ENCODE measurements around the gene KIAA0825. TPM values are rescaled to one million over a fixed set of nuclear protein-coding genes. Genes with fewer than 3 reads are reported as not detected.

The KIAA0825 gene
- total and polyA plus RNA-seq, 2 experiments from 2014 or later = 3.0 to 7.0 TPM

DNA sequence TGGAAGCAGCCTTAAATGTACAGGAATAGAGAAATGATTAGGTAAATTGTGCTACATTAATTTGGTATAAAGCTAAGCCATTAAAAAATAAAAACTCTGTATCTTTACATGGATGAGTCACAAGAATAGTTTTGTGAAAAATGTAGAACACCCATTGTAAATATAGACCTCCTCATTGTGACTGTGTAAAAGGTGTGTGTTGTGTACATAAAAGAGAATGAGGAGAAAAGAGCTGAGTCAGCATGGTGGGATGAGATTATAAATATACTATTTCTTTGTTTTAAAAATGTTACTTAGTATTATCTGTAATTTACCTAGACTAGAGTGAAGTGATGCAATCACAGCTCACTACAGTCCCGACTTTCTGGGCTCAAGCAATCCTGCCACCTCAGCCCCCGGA, 250.5 kb downstream of the KIAA0825 start:
- Histone ChIP-seq H3K4me2 (ENCODE audit: unreplicated experiment) (no peak overlapping the region), H3K27ac (no peak overlapping the region), H3K9ac (no peak overlapping the region), H3K4me3 (no peak overlapping the region), H3K36me3 (ENCODE audit: low read depth) (no peaks in the 10 kb centered on the region), H3K9me2 (ENCODE audit: insufficient read depth) (no peaks in the 10 kb centered on the region), H3K9me3 (ENCODE audit: low read depth) (no peaks in the 10 kb centered on the region), H3K27me3 (replicated peaks; ENCODE audit: insufficient read depth) (no peaks in the 10 kb centered on the region), H3K4me1 (ENCODE audit: insufficient read depth) (no peaks in the 10 kb centered on the region), H3F3A (ENCODE audit: insufficient read depth) (no peaks in the 10 kb centered on the region), H3K79me2 (ENCODE audit: insufficient read depth) (no peaks in the 10 kb centered on the region), H2AFZ (no peak overlapping the region), H4K20me1 (ENCODE audit: insufficient read depth) (no peaks in the 10 kb centered on the region)
- WGBS, 2 experiments (ENCODE audit: low coverage in 1 of 2, low lambda C conversion rate in 2 of 2, missing lambda C conversion rate in 2 of 2) = 87% methylated on average over 2 of the region's 2 CpGs
- TF ChIP-seq EZH2 (IDR thresholded peaks at IDR 0.05; ENCODE audit: insufficient read depth, poor library complexity, severe bottlenecking) = no peak
- TF ChIP-seq EZH2phosphoT487 (IDR thresholded peaks at IDR 0.05; ENCODE audit: insufficient read depth, low read depth) = no peak
- no peak for DNase-seq
- in situ Hi-C loops (cut with MboI) = no loop called here

DNA sequence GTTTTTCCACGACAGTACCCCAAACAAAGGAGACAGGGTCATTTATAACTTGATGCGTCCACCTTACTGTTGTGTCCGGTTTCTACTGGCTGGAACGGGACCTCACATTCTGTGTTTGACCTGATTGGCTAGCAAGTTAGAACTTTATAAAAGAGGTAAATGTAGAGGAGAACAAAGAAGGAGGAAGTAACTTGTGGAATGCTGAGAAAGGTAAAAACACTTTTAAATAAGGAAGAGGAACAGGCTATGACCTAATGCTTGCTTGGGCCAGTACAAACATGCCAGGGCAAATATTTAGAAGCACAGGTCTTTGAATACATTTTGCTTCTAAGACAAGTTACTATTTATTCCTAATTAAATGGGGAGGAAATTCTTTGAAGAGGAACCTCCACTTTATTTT, 251.6 kb downstream of the KIAA0825 start:
- Histone ChIP-seq H3K79me2 (ENCODE audit: insufficient read depth) (no peaks in the 10 kb centered on the region), H3K4me2 (ENCODE audit: unreplicated experiment) (no peak overlapping the region), H2AFZ (no peak overlapping the region), H3K27me3 (replicated peaks; ENCODE audit: insufficient read depth) (no peaks in the 10 kb centered on the region), H4K20me1 (ENCODE audit: insufficient read depth) (no peaks in the 10 kb centered on the region), H3K9me2 (ENCODE audit: insufficient read depth) (no peaks in the 10 kb centered on the region), H3K27ac (no peak overlapping the region), H3K4me3 (no peak overlapping the region), H3K36me3 (ENCODE audit: low read depth) (no peaks in the 10 kb centered on the region), H3K9me3 (ENCODE audit: low read depth) (no peaks in the 10 kb centered on the region), H3K9ac (no peak overlapping the region), H3K4me1 (ENCODE audit: insufficient read depth) (no peaks in the 10 kb centered on the region), H3F3A (ENCODE audit: insufficient read depth) (no peaks in the 10 kb centered on the region)
- in situ Hi-C loops (cut with MboI) = no loop called here
- 72 to 79% methylated on average over 4 of the region's 4 CpGs for WGBS, 2 experiments (ENCODE audit: low coverage in 1 of 2, low lambda C conversion rate in 2 of 2, missing lambda C conversion rate in 2 of 2)
- TF ChIP-seq EZH2phosphoT487 (IDR thresholded peaks at IDR 0.05; ENCODE audit: insufficient read depth, low read depth) = no peak
- TF ChIP-seq EZH2 (IDR thresholded peaks at IDR 0.05; ENCODE audit: insufficient read depth, poor library complexity, severe bottlenecking) = no peak
- DNase-seq = no peak

- peak; percentile 1 for DNase-seq
- no peaks in the 10 kb centered on the region for H4K20me1 ChIP-seq (ENCODE audit: insufficient read depth)
- no peaks in the 10 kb centered on the region for H3K27me3 ChIP-seq (replicated peaks; ENCODE audit: insufficient read depth)
- no peak overlapping the region for H3K9ac ChIP-seq
- no peak overlapping the region for H3K4me3 ChIP-seq
- H3K4me1 ChIP-seq (ENCODE audit: insufficient read depth) = 0 out of 2 replicates have a peak, but pooled peaks cover 3% of the 10 kb centered on the region
- H3K36me3 ChIP-seq (ENCODE audit: low read depth) = no peaks in the 10 kb centered on the region
- H3K9me3 ChIP-seq (ENCODE audit: low read depth) = no peaks in the 10 kb centered on the region
- H3K79me2 ChIP-seq (ENCODE audit: insufficient read depth) = no peaks in the 10 kb centered on the region
- H3K27ac ChIP-seq = no peak overlapping the region
- H3K4me2 ChIP-seq (ENCODE audit: unreplicated experiment) = no peak overlapping the region
- H2AFZ ChIP-seq = no peak overlapping the region
- H3F3A ChIP-seq (ENCODE audit: insufficient read depth) = no peaks in the 10 kb centered on the region
- in situ Hi-C loops (cut with MboI) = no loop called here
- H3K9me2 ChIP-seq (ENCODE audit: insufficient read depth) = no peaks in the 10 kb centered on the region
- TF ChIP-seq EZH2phosphoT487 (IDR thresholded peaks at IDR 0.05; ENCODE audit: insufficient read depth, low read depth) (no peak), EZH2 (IDR thresholded peaks at IDR 0.05; ENCODE audit: insufficient read depth, poor library complexity, severe bottlenecking) (no peak)
- WGBS, 2 experiments (ENCODE audit: low coverage in 1 of 2, low lambda C conversion rate in 2 of 2, missing lambda C conversion rate in 2 of 2) = 63 to 77% methylated on average over 1 of the region's 1 CpG
Observed at GRCh38 chr5:94362857-94363256, 255.5 kb downstream of the KIAA0825 start.

DNA sequence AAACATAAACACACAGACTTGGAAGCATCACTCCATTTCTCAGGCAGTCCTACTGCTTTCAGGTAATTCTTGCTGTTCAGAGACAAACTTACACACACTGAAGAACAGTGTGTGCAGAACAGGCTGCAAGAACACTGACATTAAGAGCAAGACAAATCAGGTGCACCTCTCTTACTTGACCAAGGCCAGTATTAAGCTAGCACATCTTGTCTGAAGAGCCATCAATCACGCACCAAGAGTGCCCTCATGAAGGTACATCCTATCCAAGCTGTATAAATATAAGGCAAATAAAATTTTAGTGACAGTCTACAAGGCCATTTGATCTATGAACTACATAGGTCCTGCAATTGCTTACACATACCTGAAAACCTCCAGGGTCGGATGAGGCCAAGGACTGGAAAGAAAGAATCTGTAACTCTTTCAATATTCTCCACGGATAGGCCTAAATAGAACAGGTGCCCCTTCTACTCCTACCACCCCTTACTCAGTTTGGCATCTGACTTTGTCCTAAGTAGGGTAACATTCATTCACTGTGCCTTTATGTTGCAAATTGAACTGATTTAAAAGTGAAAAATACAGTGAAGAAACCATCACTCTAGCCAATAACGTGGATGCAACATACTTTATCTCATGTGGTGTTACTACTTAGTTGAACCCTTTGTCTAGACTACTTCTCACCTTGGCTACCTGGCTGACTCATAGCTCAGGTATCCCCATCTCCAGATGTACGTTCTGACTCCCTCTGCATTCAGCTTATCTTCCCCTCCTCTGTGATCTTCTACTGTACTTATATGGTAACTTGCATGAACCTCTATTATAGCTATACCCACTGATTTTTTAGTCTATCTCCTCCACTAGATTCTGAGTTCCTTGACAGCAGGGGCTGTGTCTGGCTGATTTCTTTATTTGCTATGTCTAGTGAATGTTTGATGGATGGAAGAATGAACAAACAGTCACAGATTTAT, 256.3 kb downstream of the KIAA0825 start:
- in situ Hi-C loops (cut with MboI) = no loop called here
- H3K79me2 ChIP-seq (ENCODE audit: insufficient read depth) = no peaks in the 10 kb centered on the region
- no peak overlapping the region for H3K27ac ChIP-seq
- DNase-seq = no peak
- no peak for TF ChIP-seq EZH2phosphoT487 (IDR thresholded peaks at IDR 0.05; ENCODE audit: insufficient read depth, low read depth)
- no peak for TF ChIP-seq EZH2 (IDR thresholded peaks at IDR 0.05; ENCODE audit: insufficient read depth, poor library complexity, severe bottlenecking)
- H3K27me3 ChIP-seq (replicated peaks; ENCODE audit: insufficient read depth) = no peaks in the 10 kb centered on the region
- no peaks in the 10 kb centered on the region for H3F3A ChIP-seq (ENCODE audit: insufficient read depth)
- no peak overlapping the region for H3K4me3 ChIP-seq
- H3K36me3 ChIP-seq (ENCODE audit: low read depth) = no peaks in the 10 kb centered on the region
- H4K20me1 ChIP-seq (ENCODE audit: insufficient read depth) = no peaks in the 10 kb centered on the region
- H3K4me2 ChIP-seq (ENCODE audit: unreplicated experiment) = no peak overlapping the region
- 71 to 75% methylated on average over 5 of the region's 5 CpGs for WGBS, 2 experiments (ENCODE audit: low coverage in 1 of 2, low lambda C conversion rate in 2 of 2, missing lambda C conversion rate in 2 of 2)
- H3K9ac ChIP-seq = no peak overlapping the region
- H3K9me3 ChIP-seq (ENCODE audit: low read depth) = no peaks in the 10 kb centered on the region
- H3K9me2 ChIP-seq (ENCODE audit: insufficient read depth) = no peaks in the 10 kb centered on the region
- H2AFZ ChIP-seq = no peak overlapping the region
- 0 out of 2 replicates have a peak, but pooled peaks cover 3% of the 10 kb centered on the region for H3K4me1 ChIP-seq (ENCODE audit: insufficient read depth)
